H1 (cell line): ENCODE results near the gene UQCR10.

Source experiments
- ATF2 ChIP-seq: IDR thresholded peaks from 2 replicates; pipeline ENCODE4 v1.6.1; 2012; ENCODE audit warnings: low read length, inconsistent platforms
- CTCF ChIP-seq, 3 experiments: IDR thresholded peaks; 1 replicate in 2 of 3; 2 replicates in 1 of 3; pipeline versions ENCODE4 v1.5.1 to v1.6.1; 2011; ENCODE audit warnings: low read length in 3 of 3, mild to moderate bottlenecking in 3 of 3, inconsistent platforms in 2 of 3, low read depth in 1 of 3, moderate library complexity in 1 of 3; ENCODE audit not compliant: insufficient read depth in 1 of 3; ENCODE audit errors: control extremely low read depth in 1 of 3

GRCh38 chr22:29737251-29738117 lies 29.7 kb upstream of the UQCR10 start:
- no peak for TF ChIP-seq CTCF (IDR thresholded peaks at IDR 0.05; ENCODE audit: control extremely low read depth in 1 of 3, insufficient read depth in 1 of 3, low read depth in 1 of 3, low read length in 3 of 3)
- no peak for TF ChIP-seq ATF2
